ENCODE data around the gene MSH6.

The MSH6 gene

GRCh38 chr2:47744074-47744473 is 38.9 kb upstream of the MSH6 start:
- H3K4me3 ChIP-seq (ENCODE audit: low read depth, low read length), result no peak overlapping the region
- H3K9me3 ChIP-seq (ENCODE audit: insufficient read depth, low read depth, low read length), result peaks cover 9% of the 10 kb centered on the region
- no CpG with 5 or more reads among the region's 2 CpGs for WGBS (ENCODE audit: extremely low coverage, insufficient coverage, insufficient read length)

DNA sequence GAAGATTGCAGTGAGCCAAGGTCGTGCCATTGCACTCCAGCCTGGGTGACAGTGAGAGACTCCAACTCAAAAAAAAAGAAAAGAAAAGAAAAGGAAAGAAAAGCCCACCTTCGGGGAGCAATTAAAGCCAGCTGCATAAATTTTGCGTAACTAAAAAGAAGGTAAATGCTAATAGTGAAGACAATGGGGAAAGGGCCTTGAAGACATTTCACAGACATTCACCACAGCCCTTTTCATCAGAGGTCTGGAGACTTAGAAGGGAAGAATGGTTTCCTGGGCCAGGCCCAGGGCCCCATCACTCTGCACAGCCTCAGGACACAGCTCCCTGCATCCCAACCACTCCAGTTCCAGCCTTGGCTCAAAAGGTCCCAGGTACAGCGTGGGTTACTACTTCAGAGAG is 35.1 kb upstream of the MSH6 start:
- Histone ChIP-seq H3K27ac (ENCODE audit: low read depth, low read length) (no peak overlapping the region), H3K79me2 (ENCODE audit: control insufficient read depth, insufficient read depth, low read length, poor library complexity) (no peaks in the 10 kb centered on the region), H3K27me3 (ENCODE audit: insufficient read depth, low read length) (no peaks in the 10 kb centered on the region), H3K9me3 (ENCODE audit: insufficient read depth, low read depth, low read length) (peaks cover 11% of the 10 kb centered on the region), H3K36me3 (ENCODE audit: control insufficient read depth in 1 of 2, insufficient read depth in 2 of 2, low read length in 2 of 2) (peaks cover 0 to 4% of the 10 kb centered on the region in 2 experiments), H2AFZ (ENCODE audit: insufficient read depth, low read length, poor library complexity) (no peak overlapping the region), H3K14ac (ENCODE audit: low read length) (no peak overlapping the region), H4K12ac (ENCODE audit: low read depth, low read length) (no peak overlapping the region), H2BK120ac (ENCODE audit: insufficient read depth, low read length, poor library complexity) (no peak overlapping the region), H2BK12ac (ENCODE audit: low read length) (no peak overlapping the region), H3K9ac (ENCODE audit: low read length) (no peak overlapping the region), H4K8ac (ENCODE audit: low read depth, low read length) (no peak overlapping the region), H3K23ac (ENCODE audit: low read length) (no peak overlapping the region), H2AK5ac (ENCODE audit: low read length) (no peak overlapping the region), H3K4ac (ENCODE audit: low read depth, low read length) (no peak overlapping the region), H3K4me2 (ENCODE audit: low read length) (no peak overlapping the region), H3K4me3 (ENCODE audit: low read depth, low read length) (no peak overlapping the region), H3K4me1 (ENCODE audit: control insufficient read depth in 1 of 2, insufficient read depth in 2 of 2, low read length in 2 of 2) (peaks cover 7 to 8% of the 10 kb centered on the region in 2 experiments), H3K79me1 (ENCODE audit: low read length) (peaks cover 6% of the 10 kb centered on the region), H3K18ac (ENCODE audit: low read length) (no peak overlapping the region), H2BK5ac (ENCODE audit: low read depth, low read length, poor library complexity) (no peak overlapping the region), H4K91ac (ENCODE audit: low read depth, low read length) (no peak overlapping the region)
- DNase-seq, result no peak
- WGBS (ENCODE audit: extremely low coverage, insufficient coverage, insufficient read length), result no CpG with 5 or more reads among the region's 4 CpGs

More at GRCh38 chr2:47744074-47744473, 38.9 kb upstream of the MSH6 start:
- Histone ChIP-seq H3K4me2 (ENCODE audit: low read length) (no peak overlapping the region), H3K4ac (ENCODE audit: low read depth, low read length) (no peak overlapping the region), H3K4me1 (ENCODE audit: control insufficient read depth in 1 of 2, insufficient read depth in 2 of 2, low read length in 2 of 2) (no peaks in the 10 kb centered on the region), H3K27ac (ENCODE audit: low read depth, low read length) (no peak overlapping the region), H2BK12ac (ENCODE audit: low read length) (no peak overlapping the region), H4K91ac (ENCODE audit: low read depth, low read length) (no peak overlapping the region), H2AK5ac (ENCODE audit: low read length) (no peak overlapping the region), H3K79me2 (ENCODE audit: control insufficient read depth, insufficient read depth, low read length, poor library complexity) (no peaks in the 10 kb centered on the region), H3K36me3 (ENCODE audit: control insufficient read depth in 1 of 2, insufficient read depth in 2 of 2, low read length in 2 of 2) (peaks cover 0 to 4% of the 10 kb centered on the region in 2 experiments), H3K23ac (ENCODE audit: low read length) (no peak overlapping the region), H3K9ac (ENCODE audit: low read length) (no peak overlapping the region), H3K27me3 (ENCODE audit: insufficient read depth, low read length) (no peaks in the 10 kb centered on the region), H3K18ac (ENCODE audit: low read length) (no peak overlapping the region), H2BK5ac (ENCODE audit: low read depth, low read length, poor library complexity) (no peak overlapping the region), H2BK120ac (ENCODE audit: insufficient read depth, low read length, poor library complexity) (no peak overlapping the region), H3K14ac (ENCODE audit: low read length) (no peak overlapping the region), H2AFZ (ENCODE audit: insufficient read depth, low read length, poor library complexity) (no peak overlapping the region), H3K79me1 (ENCODE audit: low read length) (no peaks in the 10 kb centered on the region), H4K12ac (ENCODE audit: low read depth, low read length) (no peak overlapping the region), H4K8ac (ENCODE audit: low read depth, low read length) (no peak overlapping the region)
- no peak for DNase-seq

- H3K4me2 ChIP-seq (ENCODE audit: low read length), result no peak overlapping the region
Observed at GRCh38 chr2:47751856-47752414, 31.0 kb upstream of the MSH6 start.

DNA sequence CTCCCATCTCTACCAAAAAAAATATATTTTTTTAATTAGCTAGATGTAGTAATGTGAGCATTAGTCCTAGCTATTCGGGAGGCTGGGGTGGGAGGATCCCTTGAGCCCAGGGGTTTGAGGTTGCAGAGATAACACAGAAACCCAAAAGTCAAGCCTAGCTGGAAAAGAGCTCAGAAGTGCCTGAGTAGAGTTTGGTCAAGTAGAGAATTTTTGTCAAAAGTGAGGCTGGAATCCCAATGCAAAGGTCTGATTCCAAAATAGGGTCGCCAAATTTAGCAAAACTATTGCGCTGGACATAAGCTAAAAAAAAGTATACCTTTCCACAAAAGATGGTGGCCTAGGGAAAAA is 15.5 kb upstream of the MSH6 start:
- Histone ChIP-seq H3K14ac (ENCODE audit: low read length) (no peak overlapping the region), H2AK5ac (ENCODE audit: low read length) (no peak overlapping the region), H2BK5ac (ENCODE audit: low read depth, low read length, poor library complexity) (peak overlapping the region; percentile 23), H3K9ac (ENCODE audit: low read length) (no peak overlapping the region), H3K18ac (ENCODE audit: low read length) (no peak overlapping the region), H3K36me3 (ENCODE audit: control insufficient read depth in 1 of 2, insufficient read depth in 2 of 2, low read length in 2 of 2) (no peaks in the 10 kb centered on the region), H3K27me3 (ENCODE audit: insufficient read depth, low read length) (no peaks in the 10 kb centered on the region), H3K27ac (ENCODE audit: low read depth, low read length) (no peak overlapping the region), H2BK120ac (ENCODE audit: insufficient read depth, low read length, poor library complexity) (no peak overlapping the region), H3K4me3 (ENCODE audit: low read depth, low read length) (no peak overlapping the region), H3K9me3 (ENCODE audit: insufficient read depth, low read depth, low read length) (peaks cover 2% of the 10 kb centered on the region), H3K79me2 (ENCODE audit: control insufficient read depth, insufficient read depth, low read length, poor library complexity) (no peaks in the 10 kb centered on the region), H2AFZ (ENCODE audit: insufficient read depth, low read length, poor library complexity) (no peak overlapping the region), H3K23ac (ENCODE audit: low read length) (no peak overlapping the region), H3K4me1 (ENCODE audit: control insufficient read depth in 1 of 2, insufficient read depth in 2 of 2, low read length in 2 of 2) (peaks cover 0 to 2% of the 10 kb centered on the region in 2 experiments), H2BK12ac (ENCODE audit: low read length) (no peak overlapping the region), H4K12ac (ENCODE audit: low read depth, low read length) (no peak overlapping the region), H4K8ac (ENCODE audit: low read depth, low read length) (no peak overlapping the region), H4K91ac (ENCODE audit: low read depth, low read length) (no peak overlapping the region), H3K79me1 (ENCODE audit: low read length) (peaks cover 2% of the 10 kb centered on the region), H3K4me2 (ENCODE audit: low read length) (no peak overlapping the region), H3K4ac (ENCODE audit: low read depth, low read length) (no peak overlapping the region)
- peak in 1 of 2 donors; percentile 35 for DNase-seq
- WGBS (ENCODE audit: extremely low coverage, insufficient coverage, insufficient read length), result no CpG with 5 or more reads among the region's 3 CpGs

More at GRCh38 chr2:47751856-47752414, 31.0 kb upstream of the MSH6 start:
- peak in 1 of 2 donors; percentile 36 for DNase-seq
- peak overlapping the region; percentile 70 for H3K27ac ChIP-seq (ENCODE audit: low read depth, low read length)
- H3K23ac ChIP-seq (ENCODE audit: low read length), result no peak overlapping the region
- WGBS (ENCODE audit: extremely low coverage, insufficient coverage, insufficient read length), result no CpG with 5 or more reads among the region's 10 CpGs
- no peaks in the 10 kb centered on the region for H3K27me3 ChIP-seq (ENCODE audit: insufficient read depth, low read length)
- peaks cover 0 to 4% of the 10 kb centered on the region in 2 experiments for H3K36me3 ChIP-seq (ENCODE audit: control insufficient read depth in 1 of 2, insufficient read depth in 2 of 2, low read length in 2 of 2)
- peaks cover 10 to 12% of the 10 kb centered on the region in 2 experiments for H3K4me1 ChIP-seq (ENCODE audit: control insufficient read depth in 1 of 2, insufficient read depth in 2 of 2, low read length in 2 of 2)
- H3K79me1 ChIP-seq (ENCODE audit: low read length), result peaks cover 12% of the 10 kb centered on the region
- no peak overlapping the region for H3K4ac ChIP-seq (ENCODE audit: low read depth, low read length)
- no peak overlapping the region for H4K12ac ChIP-seq (ENCODE audit: low read depth, low read length)
- no peaks in the 10 kb centered on the region for H3K79me2 ChIP-seq (ENCODE audit: control insufficient read depth, insufficient read depth, low read length, poor library complexity)
- H3K14ac ChIP-seq (ENCODE audit: low read length), result no peak overlapping the region
- peak overlapping the region; percentile 55 for H2BK120ac ChIP-seq (ENCODE audit: insufficient read depth, low read length, poor library complexity)
- H3K9ac ChIP-seq (ENCODE audit: low read length), result no peak overlapping the region
- no peak overlapping the region for H3K18ac ChIP-seq (ENCODE audit: low read length)
- peak overlapping the region; percentile 46 for H2BK12ac ChIP-seq (ENCODE audit: low read length)
- H2AK5ac ChIP-seq (ENCODE audit: low read length), result no peak overlapping the region
- H2BK5ac ChIP-seq (ENCODE audit: low read depth, low read length, poor library complexity), result peak overlapping the region; percentile 39
- H3K9me3 ChIP-seq (ENCODE audit: insufficient read depth, low read depth, low read length), result peaks cover 11% of the 10 kb centered on the region
- peak overlapping the region; percentile 76 for H4K91ac ChIP-seq (ENCODE audit: low read depth, low read length)
- H2AFZ ChIP-seq (ENCODE audit: insufficient read depth, low read length, poor library complexity), result no peak overlapping the region
- no peak overlapping the region for H4K8ac ChIP-seq (ENCODE audit: low read depth, low read length)
- H3K4me3 ChIP-seq (ENCODE audit: low read depth, low read length), result no peak overlapping the region

All from trophoblast cell (in vitro differentiated cells and primary cell).